ENCODE data around the gene RAB11FIP3. TPM values are rescaled to one million over a fixed set of nuclear protein-coding genes. Genes with fewer than 3 reads are reported as not detected.

Gene RAB11FIP3
- total and polyA plus RNA-seq, 9 of the 15 experiments (the other 6 are each of a cell fraction or from before 2014, with no cell fraction given), result 0.46 to 13.1 (median 4.3) TPM

DNA sequence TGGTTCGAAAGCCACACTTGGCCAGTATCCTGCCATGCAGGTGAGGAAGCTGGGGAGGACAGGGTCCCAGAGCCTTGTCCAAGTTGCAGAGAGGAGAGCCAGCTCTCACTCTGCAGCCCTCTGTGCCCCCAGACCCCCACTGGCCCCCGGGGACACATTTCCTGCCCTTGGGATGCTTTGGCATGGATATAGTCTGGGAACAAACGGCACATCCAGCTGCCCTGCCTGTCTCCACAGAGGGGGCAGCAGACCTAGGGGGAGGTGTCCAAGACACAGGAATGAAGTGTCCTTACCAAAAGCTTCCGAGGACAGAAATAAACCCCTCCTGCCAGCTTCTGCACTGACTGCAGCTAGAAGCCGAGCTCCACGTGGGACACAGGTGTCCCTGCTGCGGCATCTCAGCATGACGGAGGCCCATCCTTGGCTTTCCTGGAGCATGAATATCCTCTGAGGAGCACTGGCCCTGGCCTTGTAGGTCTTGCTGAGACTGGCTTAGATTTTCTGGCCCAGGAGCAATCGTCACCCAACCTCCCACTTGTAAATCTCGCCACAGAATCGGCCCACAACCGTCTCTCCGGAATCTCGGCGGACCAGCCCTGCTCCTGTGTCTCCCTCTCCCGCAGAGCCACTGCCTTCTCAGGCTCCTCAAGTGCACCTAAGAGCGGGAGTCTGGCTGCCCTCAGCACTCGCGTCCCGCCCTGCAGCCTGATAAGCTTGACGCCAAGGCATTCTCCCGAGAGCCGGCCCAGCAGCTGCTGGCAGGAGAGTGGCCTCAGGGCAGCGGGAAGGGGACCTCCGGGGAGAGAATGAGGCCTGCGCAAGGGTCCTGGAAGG, 100.9 kb downstream of the RAB11FIP3 start (continued):
- TF ChIP-seq, protein P1, sequence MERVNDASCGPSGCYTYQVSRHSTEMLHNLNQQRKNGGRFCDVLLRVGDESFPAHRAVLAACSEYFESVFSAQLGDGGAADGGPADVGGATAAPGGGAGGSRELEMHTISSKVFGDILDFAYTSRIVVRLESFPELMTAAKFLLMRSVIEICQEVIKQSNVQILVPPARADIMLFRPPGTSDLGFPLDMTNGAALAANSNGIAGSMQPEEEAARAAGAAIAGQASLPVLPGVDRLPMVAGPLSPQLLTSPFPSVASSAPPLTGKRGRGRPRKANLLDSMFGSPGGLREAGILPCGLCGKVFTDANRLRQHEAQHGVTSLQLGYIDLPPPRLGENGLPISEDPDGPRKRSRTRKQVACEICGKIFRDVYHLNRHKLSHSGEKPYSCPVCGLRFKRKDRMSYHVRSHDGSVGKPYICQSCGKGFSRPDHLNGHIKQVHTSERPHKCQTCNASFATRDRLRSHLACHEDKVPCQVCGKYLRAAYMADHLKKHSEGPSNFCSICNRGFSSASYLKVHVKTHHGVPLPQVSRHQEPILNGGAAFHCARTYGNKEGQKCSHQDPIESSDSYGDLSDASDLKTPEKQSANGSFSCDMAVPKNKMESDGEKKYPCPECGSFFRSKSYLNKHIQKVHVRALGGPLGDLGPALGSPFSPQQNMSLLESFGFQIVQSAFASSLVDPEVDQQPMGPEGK (CRISPR knock-in tag; IDR thresholded peaks at IDR 0.05; ENCODE audit: borderline replicate concordance), result no peak
- TF ChIP-seq STAT5A (IDR thresholded peaks at IDR 0.05; ENCODE audit: borderline replicate concordance, low read length), result no peak
- TF ChIP-seq PYGO2 (tag; IDR thresholded peaks at IDR 0.05), result no peak
- no peak for TF ChIP-seq ZNF134 (CRISPR knock-in tag; conservative IDR thresholded peaks at IDR 0.05)
- TF ChIP-seq, protein P2, sequence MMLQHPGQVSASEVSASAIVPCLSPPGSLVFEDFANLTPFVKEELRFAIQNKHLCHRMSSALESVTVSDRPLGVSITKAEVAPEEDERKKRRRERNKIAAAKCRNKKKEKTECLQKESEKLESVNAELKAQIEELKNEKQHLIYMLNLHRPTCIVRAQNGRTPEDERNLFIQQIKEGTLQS (IDR thresholded peaks at IDR 0.05), result no peak
- TF ChIP-seq, protein P2 (CRISPR knock-in tag; conservative IDR thresholded peaks at IDR 0.05), result peak; percentile 61; the same call in 1 of the 2 replicates
- TF ChIP-seq CTBP1 (IDR thresholded peaks at IDR 0.05; ENCODE audit: borderline replicate concordance), result no peak
- no peak for TF ChIP-seq NR2C2 (CRISPR knock-in tag; IDR thresholded peaks at IDR 0.05)
- no peak for TF ChIP-seq NR2C2 (tag; IDR thresholded peaks at IDR 0.05)
- no peak for TF ChIP-seq ZNF696 (CRISPR knock-in tag; conservative IDR thresholded peaks at IDR 0.05)
- no peak for TF ChIP-seq RBM15 (IDR thresholded peaks at IDR 0.05; ENCODE audit: insufficient read depth, low read length)
- no peak for TF ChIP-seq DACH1 (IDR thresholded peaks at IDR 0.05; ENCODE audit: partially characterized antibody)
- TF ChIP-seq ZBTB8A (IDR thresholded peaks at IDR 0.05; ENCODE audit: partially characterized antibody), result no peak
- no peak for TF ChIP-seq BRCA1 (IDR thresholded peaks at IDR 0.05)
- no peak for TF ChIP-seq BRCA1 (CRISPR knock-in tag; IDR thresholded peaks at IDR 0.05)
- TF ChIP-seq NR3C1 (CRISPR knock-in tag; IDR thresholded peaks at IDR 0.05), result 0 out of 2 replicates have a peak, but pooled peaks have one; percentile 33
- TF ChIP-seq CSDE1 (IDR thresholded peaks at IDR 0.05), result no peak
- peak; percentile 43; the same call in 1 of the 2 replicates for TF ChIP-seq MIER1 (IDR thresholded peaks at IDR 0.05; ENCODE audit: low read depth)
- no peak for TF ChIP-seq ERF (CRISPR knock-in tag; IDR thresholded peaks at IDR 0.05)
- peak; percentile 49 for TF ChIP-seq ZNF316 (IDR thresholded peaks at IDR 0.05)
- TF ChIP-seq CBX8 (IDR thresholded peaks at IDR 0.05; ENCODE audit: borderline replicate concordance, extremely low read depth, low read depth, low read length, poor library complexity, severe bottlenecking), result no peak
- TF ChIP-seq, protein P3, sequence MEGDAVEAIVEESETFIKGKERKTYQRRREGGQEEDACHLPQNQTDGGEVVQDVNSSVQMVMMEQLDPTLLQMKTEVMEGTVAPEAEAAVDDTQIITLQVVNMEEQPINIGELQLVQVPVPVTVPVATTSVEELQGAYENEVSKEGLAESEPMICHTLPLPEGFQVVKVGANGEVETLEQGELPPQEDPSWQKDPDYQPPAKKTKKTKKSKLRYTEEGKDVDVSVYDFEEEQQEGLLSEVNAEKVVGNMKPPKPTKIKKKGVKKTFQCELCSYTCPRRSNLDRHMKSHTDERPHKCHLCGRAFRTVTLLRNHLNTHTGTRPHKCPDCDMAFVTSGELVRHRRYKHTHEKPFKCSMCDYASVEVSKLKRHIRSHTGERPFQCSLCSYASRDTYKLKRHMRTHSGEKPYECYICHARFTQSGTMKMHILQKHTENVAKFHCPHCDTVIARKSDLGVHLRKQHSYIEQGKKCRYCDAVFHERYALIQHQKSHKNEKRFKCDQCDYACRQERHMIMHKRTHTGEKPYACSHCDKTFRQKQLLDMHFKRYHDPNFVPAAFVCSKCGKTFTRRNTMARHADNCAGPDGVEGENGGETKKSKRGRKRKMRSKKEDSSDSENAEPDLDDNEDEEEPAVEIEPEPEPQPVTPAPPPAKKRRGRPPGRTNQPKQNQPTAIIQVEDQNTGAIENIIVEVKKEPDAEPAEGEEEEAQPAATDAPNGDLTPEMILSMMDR (IDR thresholded peaks at IDR 0.05 in 2 of 3, conservative IDR thresholded peaks at IDR 0.05 in 1 of 3; ENCODE audit: insufficient read depth in 2 of 3, low read depth in 1 of 3, low read length in 3 of 3), result no peak
- no peak for TF ChIP-seq ZNF124 (CRISPR knock-in tag; IDR thresholded peaks at IDR 0.05)
- no peak for TF ChIP-seq SIX5 (IDR thresholded peaks at IDR 0.05; ENCODE audit: borderline replicate concordance in 1 of 2, insufficient read depth in 1 of 2, low read depth in 1 of 2, low read length in 2 of 2)

All from K562 (cell line).